ENCODE results near the gene KIAA2012. TPM values are rescaled to one million over a fixed set of nuclear protein-coding genes. Genes with fewer than 3 reads are reported as not detected.

Gene KIAA2012
- total RNA-seq, 2 donors from 2014 or later: 0.74 TPM; not detected in 1

DNA sequence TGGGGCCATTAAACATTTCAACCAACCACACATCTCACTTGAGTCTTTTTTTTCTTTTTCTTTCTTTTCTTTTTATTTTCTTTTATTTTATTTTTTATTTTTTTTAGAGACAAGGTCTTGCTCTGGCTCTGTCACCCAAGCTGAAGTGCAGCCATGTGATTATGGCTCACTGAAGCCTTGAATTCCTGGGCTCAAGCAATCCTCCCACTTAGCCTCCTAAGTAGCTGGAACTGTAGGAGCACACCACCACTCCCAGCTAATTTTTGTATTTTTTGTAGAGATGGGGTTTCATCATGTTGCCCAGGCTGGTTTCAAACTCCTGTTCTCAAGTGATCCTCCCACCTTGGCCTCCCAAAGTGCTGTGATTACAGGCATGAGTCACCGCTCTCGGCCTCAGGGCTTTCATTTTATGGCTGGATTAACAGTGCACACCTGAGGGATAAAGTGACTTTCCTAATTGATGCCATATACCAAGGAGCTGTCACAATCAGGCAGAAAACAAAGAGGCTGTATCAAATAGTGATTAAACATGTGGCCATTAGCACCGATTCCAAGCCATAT, 21.5 kb downstream of the KIAA2012 start:
- intact Hi-C loops (cut with DNase I): no loop called here
- H3K4me1 ChIP-seq (replicated peaks): no peaks in the 10 kb centered on the region
- no peaks in the 10 kb centered on the region for H3K27me3 ChIP-seq (replicated peaks; ENCODE audit: insufficient read depth)
- DNase-seq (ENCODE audit: low spot score): no peak
- H3K4me3 ChIP-seq: no peak overlapping the region
- no peaks in the 10 kb centered on the region for H3K9me3 ChIP-seq
- no peak overlapping the region for H3K27ac ChIP-seq
- H3K36me3 ChIP-seq: no peaks in the 10 kb centered on the region
- WGBS: 84% methylated on average over 3 of the region's 3 CpGs
- TF ChIP-seq POLR2A (IDR thresholded peaks at IDR 0.05) (no peak), POLR2AphosphoS5 (IDR thresholded peaks at IDR 0.05) (no peak)
- TF ChIP-seq, protein P1, sequence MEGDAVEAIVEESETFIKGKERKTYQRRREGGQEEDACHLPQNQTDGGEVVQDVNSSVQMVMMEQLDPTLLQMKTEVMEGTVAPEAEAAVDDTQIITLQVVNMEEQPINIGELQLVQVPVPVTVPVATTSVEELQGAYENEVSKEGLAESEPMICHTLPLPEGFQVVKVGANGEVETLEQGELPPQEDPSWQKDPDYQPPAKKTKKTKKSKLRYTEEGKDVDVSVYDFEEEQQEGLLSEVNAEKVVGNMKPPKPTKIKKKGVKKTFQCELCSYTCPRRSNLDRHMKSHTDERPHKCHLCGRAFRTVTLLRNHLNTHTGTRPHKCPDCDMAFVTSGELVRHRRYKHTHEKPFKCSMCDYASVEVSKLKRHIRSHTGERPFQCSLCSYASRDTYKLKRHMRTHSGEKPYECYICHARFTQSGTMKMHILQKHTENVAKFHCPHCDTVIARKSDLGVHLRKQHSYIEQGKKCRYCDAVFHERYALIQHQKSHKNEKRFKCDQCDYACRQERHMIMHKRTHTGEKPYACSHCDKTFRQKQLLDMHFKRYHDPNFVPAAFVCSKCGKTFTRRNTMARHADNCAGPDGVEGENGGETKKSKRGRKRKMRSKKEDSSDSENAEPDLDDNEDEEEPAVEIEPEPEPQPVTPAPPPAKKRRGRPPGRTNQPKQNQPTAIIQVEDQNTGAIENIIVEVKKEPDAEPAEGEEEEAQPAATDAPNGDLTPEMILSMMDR (IDR thresholded peaks at IDR 0.05): no peak

GRCh38 chr2:202095235-202095634, 22.2 kb downstream of the KIAA2012 start:
- H3K27me3 ChIP-seq (replicated peaks; ENCODE audit: insufficient read depth): no peaks in the 10 kb centered on the region
- no peaks in the 10 kb centered on the region for H3K9me3 ChIP-seq
- no peaks in the 10 kb centered on the region for H3K4me1 ChIP-seq (replicated peaks)
- H3K27ac ChIP-seq: no peak overlapping the region
- no peak for DNase-seq (ENCODE audit: low spot score)
- H3K4me3 ChIP-seq: no peak overlapping the region
- no peaks in the 10 kb centered on the region for H3K36me3 ChIP-seq
- no peak for TF ChIP-seq POLR2A (IDR thresholded peaks at IDR 0.05)
- TF ChIP-seq POLR2AphosphoS5 (IDR thresholded peaks at IDR 0.05): no peak
- TF ChIP-seq, protein P1 (IDR thresholded peaks at IDR 0.05): no peak
- intact Hi-C loops (cut with DNase I): no loop called here

DNA sequence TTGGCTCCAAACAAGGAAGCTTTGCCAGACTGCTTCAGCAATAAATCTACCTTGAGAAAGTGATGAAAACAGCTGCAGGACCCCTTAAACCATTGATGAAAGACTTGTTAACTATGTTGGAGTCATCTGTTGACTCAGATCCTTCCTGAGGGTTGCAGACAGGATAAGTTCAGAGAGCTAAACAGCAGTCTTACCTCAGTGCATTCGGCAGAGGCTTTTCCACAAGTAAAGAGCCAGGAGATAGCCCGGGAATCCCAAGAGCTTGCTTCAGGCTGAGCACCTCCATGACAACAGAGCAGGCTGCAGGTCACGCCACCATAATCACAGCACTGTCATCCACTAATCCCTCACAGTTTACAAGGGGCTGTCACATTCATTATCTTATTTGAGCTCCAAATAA, 23.7 kb downstream of the KIAA2012 start:
- no peak overlapping the region for H3K27ac ChIP-seq
- no peaks in the 10 kb centered on the region for H3K27me3 ChIP-seq (replicated peaks; ENCODE audit: insufficient read depth)
- no peak overlapping the region for H3K4me3 ChIP-seq
- TF ChIP-seq POLR2A (IDR thresholded peaks at IDR 0.05) (no peak), POLR2AphosphoS5 (IDR thresholded peaks at IDR 0.05) (no peak)
- TF ChIP-seq, protein P1 (IDR thresholded peaks at IDR 0.05): no peak
- WGBS: 52% methylated on average over 3 of the region's 3 CpGs
- no peaks in the 10 kb centered on the region for H3K4me1 ChIP-seq (replicated peaks)
- H3K36me3 ChIP-seq: no peaks in the 10 kb centered on the region
- H3K9me3 ChIP-seq: no peaks in the 10 kb centered on the region
- DNase-seq (ENCODE audit: low spot score): no peak
- intact Hi-C loops (cut with DNase I): no loop called here

- H3K4me1 ChIP-seq (replicated peaks): no peaks in the 10 kb centered on the region
- H3K9me3 ChIP-seq: no peaks in the 10 kb centered on the region
- TF ChIP-seq, protein P1 (IDR thresholded peaks at IDR 0.05): no peak
- TF ChIP-seq POLR2AphosphoS5 (IDR thresholded peaks at IDR 0.05): no peak
- no peak for TF ChIP-seq POLR2A (IDR thresholded peaks at IDR 0.05)
- no peaks in the 10 kb centered on the region for H3K27me3 ChIP-seq (replicated peaks; ENCODE audit: insufficient read depth)
- no peak overlapping the region for H3K27ac ChIP-seq
- intact Hi-C loops (cut with DNase I): no loop called here
- no peak for DNase-seq (ENCODE audit: low spot score)
- WGBS: 91% methylated on average over 3 of the region's 3 CpGs
- H3K4me3 ChIP-seq: no peak overlapping the region
- H3K36me3 ChIP-seq: no peaks in the 10 kb centered on the region
Observed at GRCh38 chr2:202098291-202098690, 25.2 kb downstream of the KIAA2012 start.

DNA sequence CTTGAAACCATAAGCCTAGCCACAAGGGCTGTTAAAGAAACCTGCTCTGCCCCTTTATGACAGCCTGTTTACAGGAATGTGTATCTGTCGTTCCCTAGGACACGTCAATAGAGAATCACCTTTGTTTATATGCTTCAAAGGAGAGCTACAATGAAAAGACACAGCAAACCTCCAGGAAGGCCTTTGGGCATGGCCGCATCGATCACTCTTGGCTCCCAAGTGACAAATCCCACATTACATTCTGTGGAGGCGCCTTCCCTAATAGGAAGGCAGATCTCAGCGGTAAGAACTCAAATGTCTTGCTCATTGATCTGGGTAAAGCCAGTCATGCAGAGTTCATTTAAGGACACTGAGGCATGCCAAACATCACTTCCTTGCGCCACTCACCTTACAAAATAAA, 26.5 kb downstream of the KIAA2012 start:
- no peak for DNase-seq (ENCODE audit: low spot score)
- H3K4me1 ChIP-seq (replicated peaks): no peaks in the 10 kb centered on the region
- WGBS: 60% methylated on average over 7 of the region's 7 CpGs
- no peak for TF ChIP-seq POLR2AphosphoS5 (IDR thresholded peaks at IDR 0.05)
- TF ChIP-seq, protein P1 (IDR thresholded peaks at IDR 0.05): no peak
- no peak for TF ChIP-seq POLR2A (IDR thresholded peaks at IDR 0.05)
- intact Hi-C loops (cut with DNase I): no loop called here
- no peak overlapping the region for H3K4me3 ChIP-seq
- H3K36me3 ChIP-seq: no peaks in the 10 kb centered on the region
- H3K9me3 ChIP-seq: no peaks in the 10 kb centered on the region
- H3K27me3 ChIP-seq (replicated peaks; ENCODE audit: insufficient read depth): no peaks in the 10 kb centered on the region
- no peak overlapping the region for H3K27ac ChIP-seq

Data from prostate gland (tissue), 2 donors.